Renal cortical epithelial cell (primary cell): ENCODE measurements around the gene GLYATL1. TPM values are rescaled to one million over a fixed set of nuclear protein-coding genes. Genes with fewer than 3 reads are reported as not detected.

Experiments
- DNase-seq: peaks from one replicate; pipeline ENCODE4 v3.0.0-alpha.2; 2011; ENCODE audit warnings: low read depth
- total RNA-seq: library from RNA; depleted of rRNA; stranded (reverse); fragments of >200 nt; gene quantifications from 2 replicates; pipeline ENCODE4 v1.2.3, GENCODE V29; 2014

GLYATL1 gene
- total RNA-seq, 1 donor from 2014 or later, result 5.0 TPM

- DNase-seq, result peak; percentile 98
Measured at GRCh38 chr11:58926695-58927094, 12.6 kb upstream of the GLYATL1 start.

GRCh38 chr11:58927393-58928106 lies 11.7 kb upstream of the GLYATL1 start:
- peak; percentile 80 for DNase-seq

GRCh38 chr11:58928107-58928499 lies 11.2 kb upstream of the GLYATL1 start:
- DNase-seq, result peak; percentile 96

DNA sequence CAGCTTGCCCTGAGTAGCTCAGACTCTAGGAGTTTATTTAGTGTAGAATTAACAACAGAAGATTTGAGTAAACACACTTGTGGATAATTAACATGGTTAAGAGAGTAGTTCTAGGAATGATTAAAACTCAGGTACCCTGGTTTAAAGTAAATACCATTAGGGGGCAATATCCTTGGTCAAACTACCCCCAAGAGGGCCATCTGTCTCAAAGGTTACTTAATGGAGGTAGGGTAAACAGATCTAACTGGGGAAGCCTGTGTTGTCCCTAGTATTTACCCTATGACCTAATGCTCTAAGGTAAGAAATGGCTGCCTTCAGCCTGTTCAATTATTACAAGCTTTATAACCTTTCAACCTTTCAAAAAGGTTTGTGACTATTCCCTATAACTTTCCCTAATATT lies 10.6 kb upstream of the GLYATL1 start:
- peak; percentile 83 for DNase-seq

DNA sequence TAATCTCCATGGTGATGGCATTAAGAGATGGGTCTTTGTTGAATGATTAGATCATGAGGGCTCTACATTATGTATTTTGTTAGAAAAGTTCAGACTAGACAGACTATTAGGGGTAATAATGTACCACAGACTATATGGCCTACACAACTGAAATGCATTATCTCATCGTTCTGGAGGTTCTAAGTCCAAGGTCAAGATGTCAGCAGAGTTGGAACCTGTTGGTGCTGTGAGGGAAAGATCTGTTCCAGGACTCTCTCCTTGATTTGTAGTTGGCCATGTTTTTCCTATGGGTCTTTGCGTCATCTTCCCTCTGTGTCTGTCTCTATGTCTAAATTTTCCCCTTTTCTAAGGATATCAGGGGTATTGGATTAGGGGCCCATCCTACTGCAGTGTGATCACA lies 8.4 kb upstream of the GLYATL1 start:
- DNase-seq, result no peak

DNA sequence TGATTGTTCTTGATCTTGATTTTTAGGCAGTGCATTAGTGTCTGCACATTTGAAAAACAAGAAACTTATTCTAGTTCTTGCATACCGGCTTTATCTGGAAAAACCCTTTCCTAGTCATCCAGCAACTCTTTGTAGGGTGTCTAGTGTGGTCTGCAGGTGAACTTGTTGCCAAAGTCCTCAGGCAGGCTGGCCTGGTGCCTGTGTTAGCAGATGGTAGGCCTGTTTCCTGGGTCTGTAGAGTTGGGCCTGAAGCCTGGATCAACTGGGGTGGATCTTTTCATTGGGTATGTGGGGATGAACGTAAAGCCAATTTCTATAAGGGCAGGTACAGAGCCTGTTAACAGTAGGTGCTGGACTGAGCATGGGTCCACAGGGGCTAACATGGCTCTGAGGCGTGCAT lies 5.6 kb upstream of the GLYATL1 start:
- no peak for DNase-seq

GRCh38 chr11:58934945-58935513 lies 4.3 kb upstream of the GLYATL1 start:
- no peak for DNase-seq

DNA sequence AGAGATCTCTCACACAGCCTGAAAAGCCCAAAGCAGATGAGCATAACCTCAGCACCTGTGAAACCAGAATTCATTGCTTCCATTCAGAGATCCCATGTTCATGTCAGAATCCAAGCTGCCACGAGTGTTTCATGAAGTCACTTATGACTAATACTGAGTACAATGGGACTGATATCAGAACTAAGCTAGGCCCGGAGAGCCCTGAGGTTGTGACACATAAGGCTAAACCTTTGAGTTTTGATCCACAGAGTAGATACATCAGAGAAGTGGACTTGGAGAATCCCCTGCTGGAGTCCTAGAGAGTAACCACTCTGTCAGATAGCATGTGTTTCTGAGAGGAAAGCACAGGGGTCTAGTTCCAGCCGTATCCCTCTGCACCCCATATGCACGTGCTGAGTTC lies 890 bp upstream of the GLYATL1 start:
- DNase-seq, result no peak

GRCh38 chr11:58940028-58940427 lies 740 bp downstream of the GLYATL1 start:
- DNase-seq, result no peak

DNA sequence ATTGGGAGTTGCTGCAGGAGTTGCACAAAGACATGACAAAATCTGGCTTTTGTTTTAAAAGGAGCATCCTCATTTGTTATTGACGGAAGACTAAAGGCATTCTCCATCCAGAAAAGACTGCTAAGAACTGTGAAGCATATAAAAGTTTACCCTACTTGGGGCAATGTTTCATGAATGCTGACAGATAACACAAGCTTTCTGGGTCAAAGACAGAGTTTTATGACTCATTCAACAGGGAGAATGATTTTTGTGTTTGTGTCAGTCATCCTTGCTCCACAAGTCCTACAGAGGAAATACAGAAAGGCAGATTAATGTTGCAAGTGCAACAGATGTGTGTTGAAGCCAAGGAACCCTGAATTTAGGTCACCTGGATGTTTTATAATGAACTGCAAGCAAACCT lies 2.5 kb downstream of the GLYATL1 start:
- peak; percentile 43 for DNase-seq

GRCh38 chr11:58945663-58946062 lies 6.4 kb downstream of the GLYATL1 start:
- no peak for DNase-seq

GRCh38 chr11:58949184-58949583 lies 9.9 kb downstream of the GLYATL1 start:
- DNase-seq, result no peak

- DNase-seq, result no peak
Measured at GRCh38 chr11:58957922-58958321, 18.6 kb downstream of the GLYATL1 start.

GRCh38 chr11:58958500-58958899 lies 19.2 kb downstream of the GLYATL1 start:
- DNase-seq, result no peak

- DNase-seq, result peak; percentile 90
Measured at GRCh38 chr11:58963551-58964104, 24.3 kb downstream of the GLYATL1 start.

DNA sequence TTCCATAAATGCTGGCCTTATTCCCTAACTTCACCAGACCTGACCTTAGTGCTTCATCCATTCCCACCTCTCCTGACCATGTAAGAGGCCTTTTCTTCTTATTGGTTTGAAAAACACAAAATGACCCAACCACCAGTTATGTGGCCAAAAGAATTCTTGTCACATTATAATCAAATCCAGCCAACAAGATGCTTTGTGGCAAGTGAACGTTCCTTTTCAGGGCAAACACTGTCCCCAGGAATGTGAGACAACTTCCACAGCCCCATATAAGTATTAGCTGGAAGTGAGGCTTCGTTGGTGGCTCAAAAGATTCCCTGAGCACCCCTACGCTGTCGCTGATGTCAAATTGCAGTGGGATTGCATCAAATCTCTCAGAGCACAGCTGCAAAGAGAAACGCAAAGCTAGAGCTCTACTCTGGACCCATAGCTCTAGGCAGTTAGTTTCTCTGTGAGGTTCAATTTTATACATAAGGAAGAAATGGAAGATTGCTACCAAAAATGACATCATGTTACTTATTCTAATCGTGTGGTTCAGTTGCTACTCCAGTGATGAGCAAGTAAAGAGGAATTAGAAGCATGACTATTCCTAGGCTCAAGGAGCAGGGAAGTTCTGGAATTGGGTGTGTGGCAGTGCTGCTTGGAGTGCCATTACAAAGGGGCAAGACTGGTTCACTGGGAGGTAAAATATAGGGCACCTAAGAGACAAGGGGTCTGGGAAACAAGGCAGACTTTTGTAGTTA lies 26.1 kb downstream of the GLYATL1 start:
- peak; percentile 50 for DNase-seq

- DNase-seq, result peak; percentile 73
Measured at GRCh38 chr11:58968251-58968711, 29.0 kb downstream of the GLYATL1 start.

- DNase-seq, result no peak
Measured at GRCh38 chr11:58977470-58977869, 38.2 kb downstream of the GLYATL1 start.

DNA sequence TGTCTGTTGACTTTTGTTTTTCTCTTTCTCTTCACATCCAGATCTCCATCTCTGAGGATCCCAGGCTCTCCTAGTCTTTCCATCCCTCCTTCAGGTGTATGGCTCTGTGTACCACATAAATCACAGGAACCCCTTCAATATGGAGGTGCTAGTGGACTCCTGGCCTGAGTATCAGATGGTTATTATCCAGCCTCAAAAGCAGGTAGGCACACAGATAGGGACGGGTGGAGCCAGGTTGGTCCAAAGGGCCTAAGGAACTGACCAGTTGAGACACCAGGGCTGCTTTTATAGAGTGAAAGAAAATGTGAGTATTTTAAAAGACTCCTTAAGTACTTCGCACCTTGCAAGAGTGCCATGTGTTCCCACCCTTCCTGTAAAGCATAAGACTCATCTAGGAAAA lies 39.9 kb downstream of the GLYATL1 start:
- DNase-seq, result no peak

- DNase-seq, result no peak
Measured at GRCh38 chr11:58980159-58980843, 41.0 kb downstream of the GLYATL1 start.

DNA sequence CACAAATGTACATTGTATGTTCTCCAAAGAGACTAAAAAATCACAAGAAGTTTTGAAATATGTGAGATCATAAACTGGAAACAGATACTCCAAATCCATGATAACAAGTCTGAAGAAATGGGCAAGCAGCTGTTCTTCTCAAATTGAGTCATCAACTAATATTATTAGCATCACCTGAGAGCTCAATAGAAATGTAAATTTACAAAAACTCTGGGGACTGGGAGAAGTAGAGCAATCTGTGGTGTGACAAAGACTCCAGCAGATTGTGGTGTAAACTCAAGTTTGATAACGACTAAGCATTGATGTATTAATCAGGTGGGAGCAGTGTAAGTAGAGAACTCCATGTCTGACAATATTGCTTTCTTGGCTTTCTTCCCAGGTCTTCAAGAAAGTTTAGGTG lies 53.2 kb downstream of the GLYATL1 start:
- DNase-seq, result no peak

- DNase-seq, result no peak
Measured at GRCh38 chr11:58994171-58994570, 54.9 kb downstream of the GLYATL1 start.
